ENCODE data around the gene BMAL2.

BMAL2 gene

DNA sequence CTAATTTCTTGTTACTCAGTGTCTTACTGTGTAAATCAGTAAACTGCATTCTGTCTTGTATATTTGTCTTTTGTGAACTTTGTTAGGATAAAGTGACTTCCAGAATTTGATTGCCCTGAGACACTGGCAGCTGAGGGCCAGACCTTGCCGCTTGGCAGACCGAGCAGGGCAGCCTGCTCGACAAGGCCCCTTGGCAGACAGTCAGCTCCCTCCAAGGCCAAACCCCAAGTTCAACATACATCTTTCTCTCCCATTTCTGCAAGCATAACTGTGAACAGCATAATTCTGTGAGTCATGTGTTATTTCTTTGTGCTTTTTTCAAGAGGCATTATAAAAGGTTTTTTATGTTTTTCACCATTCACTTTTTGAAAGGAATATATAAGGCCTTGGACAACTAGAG is 39.2 kb upstream of the BMAL2 start:
- H3K9me3 ChIP-seq (replicated peaks in 1 of 11): no peaks in the 10 kb centered on the region
- no peak overlapping the region for H3K9ac ChIP-seq
- no peak overlapping the region for H3K4me2 ChIP-seq
- peaks cover 4 to 45% (median 9%) of the 10 kb centered on the region in 11 experiments; a peak in 14 of 22 replicates for H3K36me3 ChIP-seq
- no peaks in the 10 kb centered on the region for H3K27me3 ChIP-seq
- 0 out of 20 replicates have a peak, but pooled peaks cover 0 to 4% (median 0%) of the 10 kb centered on the region in 10 experiments for H3K4me1 ChIP-seq
- no peak overlapping the region for H3K4me3 ChIP-seq
- peaks cover 0 to 27% (median 0%) of the 10 kb centered on the region in 11 experiments; a peak in 3 of 22 replicates for H4K20me1 ChIP-seq
- no peak overlapping the region for H3K27ac ChIP-seq
- no peak for TF ChIP-seq Cebpa-rat (IDR thresholded peaks at IDR 0.05)

DNA sequence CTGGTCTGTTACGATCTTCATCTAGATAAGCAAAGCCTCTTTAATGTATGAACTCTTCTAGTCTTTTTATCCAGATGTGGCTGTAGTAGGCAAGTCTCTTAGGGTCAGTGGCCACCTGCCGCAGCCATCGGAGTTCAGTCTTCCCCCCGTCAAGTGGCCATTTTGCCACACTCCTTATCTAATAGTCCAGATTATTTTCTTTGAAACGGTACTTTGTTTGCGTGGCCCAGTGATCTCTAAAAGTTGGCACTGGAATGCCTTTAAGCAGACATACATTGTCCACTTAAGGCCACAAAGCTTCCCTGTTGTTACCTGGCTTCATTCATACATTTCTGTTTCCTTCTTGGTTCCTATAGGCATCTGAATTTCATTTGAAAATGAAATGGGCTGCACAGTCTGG is 36.0 kb upstream of the BMAL2 start:
- no peak for TF ChIP-seq Cebpa-rat (IDR thresholded peaks at IDR 0.05)
- H3K4me1 ChIP-seq: 0 out of 20 replicates have a peak, but pooled peaks cover 0 to 4% (median 0%) of the 10 kb centered on the region in 10 experiments

GRCh38 chr12:27297566-27297965 is 35.1 kb upstream of the BMAL2 start:
- Histone ChIP-seq H4K20me1 (peaks cover 0 to 17% (median 0%) of the 10 kb centered on the region in 11 experiments; a peak in 3 of 22 replicates), H3K4me1 (0 out of 20 replicates have a peak, but pooled peaks cover 0 to 4% (median 0%) of the 10 kb centered on the region in 10 experiments), H3K4me2 (no peak overlapping the region), H3K27me3 (no peaks in the 10 kb centered on the region), H3K4me3 (no peak overlapping the region), H3K9me3 (replicated peaks in 1 of 11) (no peaks in the 10 kb centered on the region), H3K9ac (no peak overlapping the region), H3K36me3 (peaks cover 11 to 74% (median 22%) of the 10 kb centered on the region in 11 experiments; a peak in 17 of 22 replicates), H3K27ac (no peak overlapping the region)
- TF ChIP-seq Cebpa-rat (IDR thresholded peaks at IDR 0.05): no peak

More for the DNA sequence above, 36.0 kb upstream of the BMAL2 start:
- H3K4me2 ChIP-seq: no peak overlapping the region
- peaks cover 11 to 66% (median 22%) of the 10 kb centered on the region in 11 experiments; a peak in 17 of 22 replicates for H3K36me3 ChIP-seq
- no peak overlapping the region for H3K27ac ChIP-seq
- no peak overlapping the region for H3K4me3 ChIP-seq
- no peak overlapping the region for H3K9ac ChIP-seq
- peaks cover 0 to 21% (median 0%) of the 10 kb centered on the region in 11 experiments; a peak in 3 of 22 replicates for H4K20me1 ChIP-seq
- H3K9me3 ChIP-seq (replicated peaks in 1 of 11): no peaks in the 10 kb centered on the region
- H3K27me3 ChIP-seq: no peaks in the 10 kb centered on the region

DNA sequence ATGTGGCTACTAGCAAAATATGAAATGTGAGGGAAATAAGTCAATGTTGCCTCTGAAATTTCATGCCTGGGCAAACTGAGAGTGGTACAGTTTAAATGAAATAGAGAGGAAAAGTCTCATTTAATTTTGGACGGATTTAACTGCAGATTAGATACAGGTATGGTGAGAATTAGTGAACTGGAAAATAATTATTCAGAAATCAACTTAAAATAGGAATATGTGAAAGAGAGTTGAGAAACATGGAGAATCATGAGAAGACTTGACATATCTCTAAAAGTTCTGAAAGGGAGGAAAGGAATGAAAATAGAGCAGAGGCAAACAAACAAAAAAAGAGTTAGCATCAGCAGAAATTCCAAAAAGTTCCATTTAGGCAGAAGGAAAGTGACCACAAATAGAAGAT is 33.5 kb upstream of the BMAL2 start:
- H3K4me2 ChIP-seq: no peak overlapping the region
- H3K27me3 ChIP-seq: no peaks in the 10 kb centered on the region
- no peak overlapping the region for H3K27ac ChIP-seq
- H4K20me1 ChIP-seq: peaks cover 0 to 9% (median 0%) of the 10 kb centered on the region in 11 experiments; a peak in 2 of 22 replicates
- H3K9ac ChIP-seq: no peak overlapping the region
- H3K9me3 ChIP-seq (replicated peaks in 1 of 11): no peaks in the 10 kb centered on the region
- H3K36me3 ChIP-seq: peaks cover 15 to 80% (median 26%) of the 10 kb centered on the region in 11 experiments; a peak in 20 of 22 replicates
- H3K4me3 ChIP-seq: no peak overlapping the region
- no peak for TF ChIP-seq Cebpa-rat (IDR thresholded peaks at IDR 0.05)
- 0 out of 20 replicates have a peak, but pooled peaks cover 0 to 4% (median 0%) of the 10 kb centered on the region in 10 experiments for H3K4me1 ChIP-seq

DNA sequence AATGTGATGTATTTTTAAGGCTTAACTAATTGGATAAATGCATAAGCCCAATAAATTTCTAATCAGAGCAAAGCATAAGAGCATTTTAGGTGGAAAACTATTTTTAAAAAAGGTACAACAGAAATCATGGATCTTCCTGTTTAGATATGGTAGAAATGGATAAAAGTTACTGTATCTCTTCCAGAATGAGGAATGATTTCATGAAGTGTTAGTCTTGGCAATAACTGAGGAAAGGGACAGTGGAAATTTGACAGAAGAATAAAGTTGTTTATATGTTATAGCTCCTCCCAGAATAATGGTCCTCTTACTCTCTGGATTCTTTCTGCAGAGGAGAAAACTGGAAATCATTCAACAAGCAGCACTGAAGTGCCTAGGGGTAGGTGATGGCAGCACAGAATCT is 32.4 kb upstream of the BMAL2 start:
- Histone ChIP-seq H3K27ac (no peak overlapping the region), H3K27me3 (no peaks in the 10 kb centered on the region), H3K9ac (no peak overlapping the region), H3K4me1 (0 out of 20 replicates have a peak, but pooled peaks cover 0 to 4% (median 0%) of the 10 kb centered on the region in 10 experiments), H3K4me2 (no peak overlapping the region), H3K4me3 (no peak overlapping the region), H4K20me1 (peaks cover 0 to 9% (median 0%) of the 10 kb centered on the region in 11 experiments; a peak in 3 of 22 replicates), H3K9me3 (replicated peaks in 1 of 11) (no peaks in the 10 kb centered on the region), H3K36me3 (peaks cover 15 to 79% (median 26%) of the 10 kb centered on the region in 11 experiments; a peak in 20 of 22 replicates)
- TF ChIP-seq Cebpa-rat (IDR thresholded peaks at IDR 0.05): no peak

- no peaks in the 10 kb centered on the region for H3K27me3 ChIP-seq
- H3K9me3 ChIP-seq (replicated peaks in 1 of 11): no peaks in the 10 kb centered on the region
- H4K20me1 ChIP-seq: peaks cover 0 to 3% (median 0%) of the 10 kb centered on the region in 11 experiments; a peak in 1 of 22 replicates
- no peak overlapping the region for H3K4me2 ChIP-seq
- H3K27ac ChIP-seq: no peak overlapping the region
- no peak for TF ChIP-seq Cebpa-rat (IDR thresholded peaks at IDR 0.05)
- no peak overlapping the region for H3K4me3 ChIP-seq
- peaks cover 7 to 63% (median 19%) of the 10 kb centered on the region in 11 experiments; a peak in 20 of 22 replicates for H3K36me3 ChIP-seq
- no peak overlapping the region for H3K9ac ChIP-seq
- no peaks in the 10 kb centered on the region for H3K4me1 ChIP-seq
Observed at GRCh38 chr12:27303139-27304111, 29.2 kb upstream of the BMAL2 start.

GRCh38 chr12:27304856-27305255 is 27.8 kb upstream of the BMAL2 start:
- no peak for TF ChIP-seq Cebpa-rat (IDR thresholded peaks at IDR 0.05)
- Histone ChIP-seq H3K4me1 (no peaks in the 10 kb centered on the region), H3K9ac (peak overlapping the region in 1 of 11 experiments; percentile 42; a peak in 1 of 22 replicates), H3K4me2 (no peak overlapping the region), H3K27ac (no peak overlapping the region), H3K4me3 (no peak overlapping the region), H3K36me3 (peaks cover 9 to 64% (median 24%) of the 10 kb centered on the region in 11 experiments), H4K20me1 (peaks cover 0 to 3% (median 0%) of the 10 kb centered on the region in 11 experiments; a peak in 1 of 22 replicates), H3K9me3 (replicated peaks in 1 of 11) (no peaks in the 10 kb centered on the region), H3K27me3 (no peaks in the 10 kb centered on the region)

- no peak for TF ChIP-seq Cebpa-rat (IDR thresholded peaks at IDR 0.05)
- H3K4me3 ChIP-seq: no peak overlapping the region
- H3K4me2 ChIP-seq: no peak overlapping the region
- H4K20me1 ChIP-seq: peaks cover 0 to 3% (median 0%) of the 10 kb centered on the region in 11 experiments; a peak in 1 of 22 replicates
- H3K4me1 ChIP-seq: no peaks in the 10 kb centered on the region
- H3K9me3 ChIP-seq (replicated peaks in 1 of 11): no peaks in the 10 kb centered on the region
- no peak overlapping the region for H3K27ac ChIP-seq
- H3K27me3 ChIP-seq: no peaks in the 10 kb centered on the region
- H3K9ac ChIP-seq: no peak overlapping the region
- peaks cover 15 to 64% (median 28%) of the 10 kb centered on the region in 11 experiments; a peak in 21 of 22 replicates for H3K36me3 ChIP-seq
Observed at GRCh38 chr12:27305673-27306456, 26.8 kb upstream of the BMAL2 start.
